Measurements from ENCODE around the gene DACH1. TPM values are rescaled to one million over a fixed set of nuclear protein-coding genes. Genes with fewer than 3 reads are reported as not detected.

Gene DACH1
- total and polyA plus RNA-seq, 4 donors, result 0.32 to 5.4 (median 0.50) TPM; not detected in 1

- Histone ChIP-seq H3K4me3 (ENCODE audit: low read length in 2 of 2) (no peak overlapping the region), H3K9me3 (ENCODE audit: control insufficient read depth, low read length) (peaks cover 2% of the 10 kb centered on the region), H3K4me1 (ENCODE audit: control insufficient read depth in 1 of 2, insufficient read depth in 2 of 2, low read length in 2 of 2) (no peaks in the 10 kb centered on the region), H3K27me3 (ENCODE audit: control insufficient read depth in 1 of 2, insufficient read depth in 2 of 2, low read length in 1 of 2) (peaks cover 0 to 2% of the 10 kb centered on the region in 2 donors), H3K36me3 (ENCODE audit: control insufficient read depth in 1 of 2, insufficient read depth in 2 of 2, low read length in 1 of 2) (no peaks in the 10 kb centered on the region), H3K27ac (ENCODE audit: low read depth in 1 of 2, low read length in 2 of 2) (no peak overlapping the region)
- intact Hi-C loops (cut with DNase I), result no loop called here
- ATAC-seq (ENCODE audit: low FRiP score) (no peak), DNase-seq (no peak)
- 65 to 71% methylated on average over 6 of the region's 6 CpGs for WGBS, 2 donors
These were observed 13.9 kb upstream of the DACH1 start for GRCh38 chr13:71880753-71881541.

- intact Hi-C loops (cut with DNase I), result no loop called here
- H3K27ac ChIP-seq (ENCODE audit: low read depth in 1 of 2, low read length in 2 of 2), result no peak overlapping the region
- DNase-seq (no peak), ATAC-seq (ENCODE audit: low FRiP score) (no peak)
- H3K9me3 ChIP-seq (ENCODE audit: control insufficient read depth, low read length), result peaks cover 2% of the 10 kb centered on the region
- no peaks in the 10 kb centered on the region for H3K4me1 ChIP-seq (ENCODE audit: control insufficient read depth in 1 of 2, insufficient read depth in 2 of 2, low read length in 2 of 2)
- H3K27me3 ChIP-seq (ENCODE audit: control insufficient read depth in 1 of 2, insufficient read depth in 2 of 2, low read length in 1 of 2), result peaks cover 0 to 2% of the 10 kb centered on the region in 2 donors
- no peaks in the 10 kb centered on the region for H3K36me3 ChIP-seq (ENCODE audit: control insufficient read depth in 1 of 2, insufficient read depth in 2 of 2, low read length in 1 of 2)
- WGBS, 2 donors, result 59 to 61% methylated on average over 6 of the region's 6 CpGs
- H3K4me3 ChIP-seq (ENCODE audit: low read length in 2 of 2), result no peak overlapping the region
These were observed 12.9 kb upstream of the DACH1 start for GRCh38 chr13:71879808-71880344.

GRCh38 chr13:71879129-71879535 lies 12.1 kb upstream of the DACH1 start:
- H3K27me3 ChIP-seq (ENCODE audit: control insufficient read depth in 1 of 2, insufficient read depth in 2 of 2, low read length in 1 of 2), result no peaks in the 10 kb centered on the region
- peaks cover 2% of the 10 kb centered on the region for H3K9me3 ChIP-seq (ENCODE audit: control insufficient read depth, low read length)
- WGBS, 2 donors, result 5 to 6% methylated on average over 3 of the region's 3 CpGs
- no peaks in the 10 kb centered on the region for H3K4me1 ChIP-seq (ENCODE audit: control insufficient read depth in 1 of 2, insufficient read depth in 2 of 2, low read length in 2 of 2)
- H3K4me3 ChIP-seq (ENCODE audit: low read length in 2 of 2), result no peak overlapping the region
- intact Hi-C loops (cut with DNase I), result no loop called here
- DNase-seq (no peak), ATAC-seq (ENCODE audit: low FRiP score) (no peak)
- H3K27ac ChIP-seq (ENCODE audit: low read depth in 1 of 2, low read length in 2 of 2), result no peak overlapping the region
- no peaks in the 10 kb centered on the region for H3K36me3 ChIP-seq (ENCODE audit: control insufficient read depth in 1 of 2, insufficient read depth in 2 of 2, low read length in 1 of 2)

- WGBS, 2 donors, result 51 to 65% methylated on average over 5 of the region's 5 CpGs
- Histone ChIP-seq H3K9me3 (ENCODE audit: control insufficient read depth, low read length) (no peaks in the 10 kb centered on the region), H3K4me1 (ENCODE audit: control insufficient read depth in 1 of 2, insufficient read depth in 2 of 2, low read length in 2 of 2) (no peaks in the 10 kb centered on the region), H3K27ac (ENCODE audit: low read depth in 1 of 2, low read length in 2 of 2) (no peak overlapping the region), H3K27me3 (ENCODE audit: control insufficient read depth in 1 of 2, insufficient read depth in 2 of 2, low read length in 1 of 2) (no peaks in the 10 kb centered on the region), H3K4me3 (ENCODE audit: low read length in 2 of 2) (no peak overlapping the region), H3K36me3 (ENCODE audit: control insufficient read depth in 1 of 2, insufficient read depth in 2 of 2, low read length in 1 of 2) (no peaks in the 10 kb centered on the region)
- ATAC-seq (ENCODE audit: low FRiP score) (no peak), DNase-seq (no peak)
- intact Hi-C loops (cut with DNase I), result no loop called here
These were observed 10.3 kb upstream of the DACH1 start for GRCh38 chr13:71877256-71877653.

GRCh38 chr13:71876648-71877255 lies 9.7 kb upstream of the DACH1 start:
- no peak for DNase-seq
- WGBS, 2 donors, result 66 to 71% methylated on average over 2 of the region's 2 CpGs

GRCh38 chr13:71875823-71876222 lies 8.8 kb upstream of the DACH1 start:
- H3K27ac ChIP-seq (ENCODE audit: low read depth in 1 of 2, low read length in 2 of 2), result no peak overlapping the region
- H3K4me3 ChIP-seq (ENCODE audit: low read length in 2 of 2), result no peak overlapping the region
- DNase-seq (no peak), ATAC-seq (ENCODE audit: low FRiP score) (no peak)
- no peaks in the 10 kb centered on the region for H3K9me3 ChIP-seq (ENCODE audit: control insufficient read depth, low read length)
- no peaks in the 10 kb centered on the region for H3K27me3 ChIP-seq (ENCODE audit: control insufficient read depth in 1 of 2, insufficient read depth in 2 of 2, low read length in 1 of 2)
- H3K4me1 ChIP-seq (ENCODE audit: control insufficient read depth in 1 of 2, insufficient read depth in 2 of 2, low read length in 2 of 2), result no peaks in the 10 kb centered on the region
- intact Hi-C loops (cut with DNase I), result no loop called here
- H3K36me3 ChIP-seq (ENCODE audit: control insufficient read depth in 1 of 2, insufficient read depth in 2 of 2, low read length in 1 of 2), result no peaks in the 10 kb centered on the region
- 84 to 86% methylated on average over 5 of the region's 5 CpGs for WGBS, 2 donors

More at GRCh38 chr13:71876648-71877255, 9.7 kb upstream of the DACH1 start:
- Histone ChIP-seq H3K9me3 (ENCODE audit: control insufficient read depth, low read length) (no peaks in the 10 kb centered on the region), H3K36me3 (ENCODE audit: control insufficient read depth in 1 of 2, insufficient read depth in 2 of 2, low read length in 1 of 2) (no peaks in the 10 kb centered on the region), H3K4me1 (ENCODE audit: control insufficient read depth in 1 of 2, insufficient read depth in 2 of 2, low read length in 2 of 2) (no peaks in the 10 kb centered on the region), H3K4me3 (ENCODE audit: low read length in 2 of 2) (no peak overlapping the region), H3K27ac (ENCODE audit: low read depth in 1 of 2, low read length in 2 of 2) (no peak overlapping the region), H3K27me3 (ENCODE audit: control insufficient read depth in 1 of 2, insufficient read depth in 2 of 2, low read length in 1 of 2) (no peaks in the 10 kb centered on the region)
- intact Hi-C loops (cut with DNase I), result no loop called here
- no peak for ATAC-seq (ENCODE audit: low FRiP score)

- Histone ChIP-seq H3K36me3 (ENCODE audit: control insufficient read depth in 1 of 2, insufficient read depth in 2 of 2, low read length in 1 of 2) (no peaks in the 10 kb centered on the region), H3K4me3 (ENCODE audit: low read length in 2 of 2) (no peak overlapping the region), H3K27ac (ENCODE audit: low read depth in 1 of 2, low read length in 2 of 2) (no peak overlapping the region), H3K27me3 (ENCODE audit: control insufficient read depth in 1 of 2, insufficient read depth in 2 of 2, low read length in 1 of 2) (no peaks in the 10 kb centered on the region), H3K4me1 (ENCODE audit: control insufficient read depth in 1 of 2, insufficient read depth in 2 of 2, low read length in 2 of 2) (no peaks in the 10 kb centered on the region), H3K9me3 (ENCODE audit: control insufficient read depth, low read length) (no peaks in the 10 kb centered on the region)
- ATAC-seq (ENCODE audit: low FRiP score) (no peak), DNase-seq (no peak)
- WGBS, 2 donors, result 51 to 52% methylated on average over 2 of the region's 2 CpGs
- intact Hi-C loops (cut with DNase I), result no loop called here
These were observed 7.5 kb upstream of the DACH1 start for GRCh38 chr13:71874458-71874857.

- WGBS, 2 donors, result 53 to 56% methylated on average over 5 of the region's 5 CpGs
These were observed 6.6 kb upstream of the DACH1 start for GRCh38 chr13:71873418-71874247.

More at GRCh38 chr13:71873418-71874247, 6.6 kb upstream of the DACH1 start:
- H3K27ac ChIP-seq (ENCODE audit: low read depth in 1 of 2, low read length in 2 of 2), result no peak overlapping the region
- no peaks in the 10 kb centered on the region for H3K4me1 ChIP-seq (ENCODE audit: control insufficient read depth in 1 of 2, insufficient read depth in 2 of 2, low read length in 2 of 2)
- DNase-seq (no peak), ATAC-seq (ENCODE audit: low FRiP score) (no peak)
- H3K9me3 ChIP-seq (ENCODE audit: control insufficient read depth, low read length), result no peaks in the 10 kb centered on the region
- H3K27me3 ChIP-seq (ENCODE audit: control insufficient read depth in 1 of 2, insufficient read depth in 2 of 2, low read length in 1 of 2), result no peaks in the 10 kb centered on the region
- no peaks in the 10 kb centered on the region for H3K36me3 ChIP-seq (ENCODE audit: control insufficient read depth in 1 of 2, insufficient read depth in 2 of 2, low read length in 1 of 2)
- intact Hi-C loops (cut with DNase I), result no loop called here
- H3K4me3 ChIP-seq (ENCODE audit: low read length in 2 of 2), result no peak overlapping the region

Measured in aorta (tissue), 5 donors.